ENCODE results near the gene VEZT. TPM values are rescaled to one million over a fixed set of nuclear protein-coding genes. Genes with fewer than 3 reads are reported as not detected.
A peak's percentile ranks its signal among the peaks of the same experiment; 100 is the strongest.

The VEZT gene
- total RNA-seq, 1 experiment from 2014 or later = 77.4 TPM

GRCh38 chr12:95173392-95174251, 44.0 kb upstream of the VEZT start:
- ChIA-PET CTCF (no interaction called here), POLR2A (no interaction called here)
- no peak for DNase-seq
- BruUV-seq (replicated peaks) = no TSS peak
- no peaks in the 10 kb centered on the region for H3K27me3 ChIP-seq (replicated peaks; ENCODE audit: control insufficient read depth, insufficient read depth, low read length)
- no peaks in the 10 kb centered on the region for H3K27me3 Mint-ChIP-seq (ENCODE audit: insufficient read depth, unreplicated experiment)
- H3K4me1 ChIP-seq = peaks cover 31% of the 10 kb centered on the region
- no peaks in the 10 kb centered on the region for H3K9me3 Mint-ChIP-seq (ENCODE audit: unreplicated experiment)
- no peaks in the 10 kb centered on the region for H3K36me3 ChIP-seq (ENCODE audit: control insufficient read depth, insufficient read depth, low read length)
- H3K4me3 ChIP-seq (ENCODE audit: low read depth, low read length) = no peak overlapping the region
- H3K4me1 Mint-ChIP-seq (ENCODE audit: low read depth, unreplicated experiment) = peaks cover 34% of the 10 kb centered on the region
- intact Hi-C loops (cut with micrococcal nuclease; ENCODE audit: unreplicated experiment) = no loop called here
- no peaks in the 10 kb centered on the region for H3K9me3 ChIP-seq
- peak overlapping the region; percentile 59 for H3K27ac Mint-ChIP-seq (ENCODE audit: unreplicated experiment)
- H3K4me3 Mint-ChIP-seq (ENCODE audit: unreplicated experiment) = no peak overlapping the region
- H3K36me3 Mint-ChIP-seq (ENCODE audit: insufficient read depth, unreplicated experiment) = peaks cover 29% of the 10 kb centered on the region
- TF ChIP-seq CTCF (IDR thresholded peaks at IDR 0.05; ENCODE audit: insufficient read depth in 1 of 2, low read depth in 1 of 2, low read length in 1 of 2, severe bottlenecking in 1 of 2, unreplicated experiment in 1 of 2) = no peak

- Histone ChIP-seq H3K4me1 (peaks cover 25% of the 10 kb centered on the region), H3K27me3 (replicated peaks; ENCODE audit: control insufficient read depth, insufficient read depth, low read length) (no peaks in the 10 kb centered on the region), H3K9me3 (no peaks in the 10 kb centered on the region), H3K4me3 (ENCODE audit: low read depth, low read length) (no peak overlapping the region), H3K36me3 (ENCODE audit: control insufficient read depth, insufficient read depth, low read length) (no peaks in the 10 kb centered on the region; the same call in 1 of the 2 replicates)
- Mint-ChIP-seq H3K9me3 (ENCODE audit: unreplicated experiment) (no peaks in the 10 kb centered on the region), H3K27me3 (ENCODE audit: insufficient read depth, unreplicated experiment) (no peaks in the 10 kb centered on the region), H3K27ac (ENCODE audit: unreplicated experiment) (no peak overlapping the region), H3K4me1 (ENCODE audit: low read depth, unreplicated experiment) (peaks cover 22% of the 10 kb centered on the region), H3K36me3 (ENCODE audit: insufficient read depth, unreplicated experiment) (peaks cover 15% of the 10 kb centered on the region), H3K4me3 (ENCODE audit: unreplicated experiment) (no peak overlapping the region)
- BruUV-seq (replicated peaks) = no TSS peak
- POLR2A ChIA-PET = no interaction called here
- DNase-seq = no peak
- CTCF ChIA-PET = no interaction called here
- intact Hi-C loops (cut with micrococcal nuclease; ENCODE audit: unreplicated experiment) = no loop called here
- TF ChIP-seq CTCF (IDR thresholded peaks at IDR 0.05; ENCODE audit: insufficient read depth in 1 of 2, low read depth in 1 of 2, low read length in 1 of 2, severe bottlenecking in 1 of 2, unreplicated experiment in 1 of 2) = no peak
Measured at GRCh38 chr12:95177201-95177768, 40.3 kb upstream of the VEZT start.

GRCh38 chr12:95178136-95178535, 39.5 kb upstream of the VEZT start:
- H3K4me3 ChIP-seq (ENCODE audit: low read depth, low read length) = no peak overlapping the region
- H3K9me3 ChIP-seq = no peaks in the 10 kb centered on the region
- intact Hi-C loops (cut with micrococcal nuclease; ENCODE audit: unreplicated experiment) = loop anchor here (2.0 kb wide), 1 partner anchor 39 kb away; the partner anchor contains the start of genes FGD6 and VEZT
- CTCF ChIA-PET = no interaction called here
- Mint-ChIP-seq H3K36me3 (ENCODE audit: insufficient read depth, unreplicated experiment) (peaks cover 15% of the 10 kb centered on the region), H3K27me3 (ENCODE audit: insufficient read depth, unreplicated experiment) (no peaks in the 10 kb centered on the region), H3K4me3 (ENCODE audit: unreplicated experiment) (no peak overlapping the region), H3K4me1 (ENCODE audit: low read depth, unreplicated experiment) (peaks cover 18% of the 10 kb centered on the region), H3K27ac (ENCODE audit: unreplicated experiment) (peak overlapping the region; percentile 57), H3K9me3 (ENCODE audit: unreplicated experiment) (no peaks in the 10 kb centered on the region)
- no peak for TF ChIP-seq CTCF (IDR thresholded peaks at IDR 0.05; ENCODE audit: insufficient read depth in 1 of 2, low read depth in 1 of 2, low read length in 1 of 2, severe bottlenecking in 1 of 2, unreplicated experiment in 1 of 2)
- peaks cover 25% of the 10 kb centered on the region for H3K4me1 ChIP-seq
- H3K36me3 ChIP-seq (ENCODE audit: control insufficient read depth, insufficient read depth, low read length) = no peaks in the 10 kb centered on the region; the same call in 1 of the 2 replicates
- no peaks in the 10 kb centered on the region for H3K27me3 ChIP-seq (replicated peaks; ENCODE audit: control insufficient read depth, insufficient read depth, low read length)
- POLR2A ChIA-PET = no interaction called here
- BruUV-seq (replicated peaks) = no TSS peak
- peak in 1 of 2 experiments; percentile 32 for DNase-seq
